Mesenchymal stem cell (in vitro differentiated cells and primary cell): ENCODE results near the gene PRPF31. TPM values are rescaled to one million over a fixed set of nuclear protein-coding genes. Genes with fewer than 3 reads are reported as not detected.

Experiments used
- DNase-seq: peaks from one replicate; pipeline ENCODE4 v3.0.0-alpha.2; 2013
- H2AFZ ChIP-seq: one replicate; pipeline ENCODE4 v1.6.1; 2013; ENCODE audit warnings: low read depth, mild to moderate bottlenecking, control low read depth, inconsistent platforms, low read length, moderate library complexity
- H2AK5ac ChIP-seq: 2 replicates; pipeline ENCODE4 v1.6.1; 2013; ENCODE audit warnings: low read length, moderate library complexity, mild to moderate bottlenecking, inconsistent platforms; ENCODE audit not compliant: severe bottlenecking
- H2BK120ac ChIP-seq: one replicate; pipeline ENCODE4 v1.6.1; 2013; ENCODE audit warnings: low read depth, mild to moderate bottlenecking, inconsistent platforms, low read length, moderate library complexity
- H2BK12ac ChIP-seq, 2 experiments: one replicate each; pipeline ENCODE4 v1.6.1; 2013; ENCODE audit warnings: inconsistent platforms in 2 of 2, low read length in 2 of 2, mild to moderate bottlenecking in 2 of 2, moderate library complexity in 2 of 2, control low read depth in 1 of 2
- H2BK15ac ChIP-seq: one replicate; pipeline ENCODE4 v1.6.1; 2013; ENCODE audit warnings: mild to moderate bottlenecking, low read depth, inconsistent platforms; ENCODE audit not compliant: poor library complexity, severe bottlenecking
- H2BK5ac ChIP-seq: 2 replicates; pipeline ENCODE4 v1.6.1; 2013; ENCODE audit warnings: low read depth, mild to moderate bottlenecking, low read length, control low read depth, inconsistent platforms; ENCODE audit not compliant: poor library complexity, severe bottlenecking
- H3K14ac ChIP-seq, 2 experiments: one replicate each; pipeline ENCODE4 v1.6.1; 2013; ENCODE audit warnings: inconsistent platforms in 2 of 2, low read length in 2 of 2, control low read depth in 1 of 2, mild to moderate bottlenecking in 1 of 2, moderate library complexity in 1 of 2
- H3K18ac ChIP-seq, 2 experiments: one replicate each; pipeline ENCODE4 v1.6.1; 2013; ENCODE audit warnings: inconsistent platforms in 2 of 2, low read length in 2 of 2, control low read depth in 1 of 2, low read depth in 1 of 2, mild to moderate bottlenecking in 1 of 2
- H3K23ac ChIP-seq, 2 experiments: one replicate each; pipeline ENCODE4 v1.6.1; 2013; ENCODE audit warnings: inconsistent platforms in 2 of 2, low read length in 2 of 2, mild to moderate bottlenecking in 2 of 2, moderate library complexity in 2 of 2, control low read depth in 1 of 2
- H3K27ac ChIP-seq: 2 replicates; pipeline ENCODE4 v1.5.1; 2013; ENCODE audit warnings: mild to moderate bottlenecking, moderate library complexity, low read length, control low read depth, inconsistent platforms; ENCODE audit not compliant: poor library complexity, severe bottlenecking
- H3K27me3 ChIP-seq, 2 experiments: 2 replicates each; pipeline versions ENCODE4 v1.6.1 to v1.7.0; 2013; ENCODE audit warnings: low read length in 2 of 2, mild to moderate bottlenecking in 2 of 2, moderate library complexity in 2 of 2, control low read depth in 1 of 2, inconsistent platforms in 1 of 2; ENCODE audit not compliant: control insufficient read depth in 1 of 2, insufficient read depth in 1 of 2
- H3K36me3 ChIP-seq, 2 experiments: 2 replicates each; pipeline versions ENCODE4 v1.6.1 to v1.7.0; 2013; ENCODE audit warnings: low read length in 2 of 2, control low read depth in 1 of 2, inconsistent platforms in 1 of 2, low read depth in 1 of 2, mild to moderate bottlenecking in 1 of 2; ENCODE audit not compliant: insufficient read depth in 2 of 2, control insufficient read depth in 1 of 2
- H3K4ac ChIP-seq, 2 experiments: one replicate each; pipeline ENCODE4 v1.6.1; 2013; ENCODE audit warnings: inconsistent platforms in 2 of 2, low read length in 2 of 2, mild to moderate bottlenecking in 2 of 2, moderate library complexity in 2 of 2, control low read depth in 1 of 2, low read depth in 1 of 2
- H3K4me1 ChIP-seq: 2 replicates; pipeline ENCODE4 v1.6.1; 2013; ENCODE audit warnings: low read depth, low read length, control low read depth; ENCODE audit not compliant: control insufficient read depth, insufficient read depth
- H3K4me2 ChIP-seq: 2 replicates; pipeline ENCODE4 v1.6.1; 2013; ENCODE audit warnings: low read length, mild to moderate bottlenecking, inconsistent platforms; ENCODE audit not compliant: poor library complexity, severe bottlenecking
- H3K4me3 ChIP-seq, 2 experiments: 2 replicates each; pipeline versions ENCODE4 v1.5.1 to v1.7.0; 2013; ENCODE audit warnings: low read length in 2 of 2, mild to moderate bottlenecking in 2 of 2, control low read depth in 1 of 2, low read depth in 1 of 2; ENCODE audit not compliant: insufficient read depth in 1 of 2
- H3K79me1 ChIP-seq: replicated peaks from 2 replicates; pipeline ENCODE4 v1.6.1; 2013; ENCODE audit warnings: mild to moderate bottlenecking, control low read depth, low read length, inconsistent platforms; ENCODE audit not compliant: poor library complexity, severe bottlenecking
- H3K9ac ChIP-seq: 2 replicates; pipeline ENCODE4 v1.7.0; 2013; ENCODE audit warnings: mild to moderate bottlenecking, low read length, moderate library complexity
- H3K9me3 ChIP-seq: 2 replicates; pipeline ENCODE4 v1.7.0; 2013; ENCODE audit warnings: mild to moderate bottlenecking, low read length; ENCODE audit not compliant: control insufficient read depth
- H4K8ac ChIP-seq: one replicate; pipeline ENCODE4 v1.6.1; 2013; ENCODE audit warnings: inconsistent platforms, mild to moderate bottlenecking, low read length, moderate library complexity
- H4K91ac ChIP-seq: one replicate; pipeline ENCODE4 v1.6.1; 2013; ENCODE audit warnings: mild to moderate bottlenecking, low read length, inconsistent platforms
- WGBS: methylation state at CpG from one replicate; pipeline ENCODE4 v1.1.7; 2013; ENCODE audit warnings: mixed read lengths; 5-methylcytosine and 5-hydroxymethylcytosine counted together
- polyA plus RNA-seq, 2 experiments: library from polyadenylated mRNA; stranded (reverse); fragments of 200-250 nt; gene quantifications; one replicate each; pipeline ENCODE4 v1.2.3, GENCODE V29; 2013

PRPF31 gene, protein sequence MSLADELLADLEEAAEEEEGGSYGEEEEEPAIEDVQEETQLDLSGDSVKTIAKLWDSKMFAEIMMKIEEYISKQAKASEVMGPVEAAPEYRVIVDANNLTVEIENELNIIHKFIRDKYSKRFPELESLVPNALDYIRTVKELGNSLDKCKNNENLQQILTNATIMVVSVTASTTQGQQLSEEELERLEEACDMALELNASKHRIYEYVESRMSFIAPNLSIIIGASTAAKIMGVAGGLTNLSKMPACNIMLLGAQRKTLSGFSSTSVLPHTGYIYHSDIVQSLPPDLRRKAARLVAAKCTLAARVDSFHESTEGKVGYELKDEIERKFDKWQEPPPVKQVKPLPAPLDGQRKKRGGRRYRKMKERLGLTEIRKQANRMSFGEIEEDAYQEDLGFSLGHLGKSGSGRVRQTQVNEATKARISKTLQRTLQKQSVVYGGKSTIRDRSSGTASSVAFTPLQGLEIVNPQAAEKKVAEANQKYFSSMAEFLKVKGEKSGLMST
- 50.1 TPM for polyA plus RNA-seq (2013, experiment 1 of 2)
- 49.7 TPM for polyA plus RNA-seq (2013, experiment 2 of 2)

- Histone ChIP-seq H2BK5ac (peak within 1 kb of the TSS; percentile 92), H3K23ac (no peak within 1 kb of the TSS), H3K4me3 (peak within 1 kb of the TSS; percentile 71 to 92)
Observed at GRCh38 chr19:54115109-54116063, at the start of gene PRPF31, which contains the start of gene TFPT. Gene PRPF31, plus strand, starts transcription at chr19:54115754. Its CDS starts 2,525 bp downstream, at chr19:54118279. Gene TFPT, minus strand, starts transcription at chr19:54115657. Its CDS starts 388 bp downstream, at chr19:54115269.

GRCh38 chr19:54069470-54069869 lies 46.1 kb upstream of the PRPF31 start:
- H3K4ac ChIP-seq, result no peak overlapping the region
- H3K4me3 ChIP-seq, result no peak overlapping the region
- H2BK12ac ChIP-seq, result no peak overlapping the region
- no peaks in the 10 kb centered on the region for H3K36me3 ChIP-seq
- no peak overlapping the region for H3K9ac ChIP-seq
- no peak overlapping the region for H2BK15ac ChIP-seq
- H3K14ac ChIP-seq, result no peak overlapping the region
- no peak for DNase-seq
- no peaks in the 10 kb centered on the region for H3K27me3 ChIP-seq
- H2AFZ ChIP-seq, result no peak overlapping the region
- H3K27ac ChIP-seq, result no peak overlapping the region
- H4K8ac ChIP-seq, result no peak overlapping the region
- no peak overlapping the region for H2BK5ac ChIP-seq
- peaks cover 8% of the 10 kb centered on the region for H3K9me3 ChIP-seq
- H2AK5ac ChIP-seq, result no peak overlapping the region
- no peak overlapping the region for H3K23ac ChIP-seq
- no peak overlapping the region for H3K18ac ChIP-seq
- 57% methylated on average over 5 of the region's 5 CpGs for WGBS
- H3K4me2 ChIP-seq, result no peak overlapping the region
- no peak overlapping the region for H2BK120ac ChIP-seq
- no peaks in the 10 kb centered on the region for H3K79me1 ChIP-seq
- no peaks in the 10 kb centered on the region for H3K4me1 ChIP-seq
- no peak overlapping the region for H4K91ac ChIP-seq

More at GRCh38 chr19:54115109-54116063, at the start of gene PRPF31, which contains the start of gene TFPT:
- Histone ChIP-seq H3K9me3 (no peaks in the 10 kb centered on the region), H4K91ac (peak within 1 kb of the TSS; percentile 91), H3K14ac (peak within 1 kb of the TSS in 1 of 2 experiments; percentile 89), H4K8ac (peak within 1 kb of the TSS; percentile 93), H3K9ac (peak within 1 kb of the TSS; percentile 93), H3K27me3 (no peaks in the 10 kb centered on the region), H2AFZ (peak within 1 kb of the TSS; percentile 74), H3K18ac (peak within 1 kb of the TSS; percentile 95 to 96), H3K4me1 (peaks cover 17% of the 10 kb centered on the region), H3K79me1 (peaks cover 47% of the 10 kb centered on the region), H3K4ac (peak within 1 kb of the TSS; percentile 66 to 82), H3K4me2 (peak within 1 kb of the TSS; percentile 93), H2BK15ac (peak within 1 kb of the TSS; percentile 29), H3K36me3 (peaks cover 33 to 35% of the 10 kb centered on the region in 2 experiments), H3K27ac (peak within 1 kb of the TSS; percentile 88), H2BK120ac (peak within 1 kb of the TSS; percentile 23), H2AK5ac (peak within 1 kb of the TSS; percentile 34), H2BK12ac (peak within 1 kb of the TSS; percentile 20 to 79)
- WGBS, result under 1% methylated on average over 60 of the region's 60 CpGs
- peak; percentile 99 for DNase-seq

DNA sequence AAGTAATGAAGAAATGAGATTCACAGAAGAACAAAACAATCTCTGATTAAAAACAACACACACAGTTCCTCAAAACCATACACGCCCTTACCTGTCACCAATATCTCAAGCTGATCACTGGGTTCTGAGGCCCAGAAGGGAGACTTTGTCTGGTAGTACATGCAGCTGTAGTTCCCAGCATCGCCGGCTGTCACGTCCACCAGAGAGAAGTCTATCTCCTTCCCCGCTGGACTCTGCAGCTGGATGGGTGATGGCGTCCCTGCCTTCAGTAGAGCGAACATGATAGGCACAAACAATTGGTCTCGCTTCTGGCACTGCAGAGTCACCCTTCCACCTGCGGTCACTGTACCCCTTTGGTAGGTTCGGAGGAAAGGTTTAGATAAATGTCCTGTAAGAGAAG lies 41.7 kb upstream of the PRPF31 start:
- Histone ChIP-seq H3K9me3 (peaks cover 8% of the 10 kb centered on the region), H3K4ac (no peak overlapping the region), H3K27me3 (no peaks in the 10 kb centered on the region), H4K8ac (no peak overlapping the region), H2BK5ac (no peak overlapping the region), H4K91ac (no peak overlapping the region), H2BK120ac (no peak overlapping the region), H3K36me3 (no peaks in the 10 kb centered on the region), H3K4me2 (no peak overlapping the region), H3K4me3 (no peak overlapping the region), H3K79me1 (no peaks in the 10 kb centered on the region), H3K27ac (no peak overlapping the region), H3K4me1 (no peaks in the 10 kb centered on the region), H3K14ac (no peak overlapping the region), H2AFZ (no peak overlapping the region), H3K23ac (no peak overlapping the region), H2BK15ac (no peak overlapping the region), H2AK5ac (no peak overlapping the region), H3K9ac (no peak overlapping the region), H2BK12ac (no peak overlapping the region), H3K18ac (no peak overlapping the region)
- DNase-seq, result no peak
- WGBS, result 85% methylated on average over 10 of the region's 10 CpGs
